GM12865 (cell line): ENCODE data around the gene CLCN7.

Source experiments
- DNase-seq: peaks from one replicate; pipeline ENCODE4 v3.0.0; 2010; ENCODE audit warnings: low read depth
- H3K4me3 ChIP-seq: 2 replicates; pipeline ENCODE4 v1.5.1; 2011; ENCODE audit warnings: mild to moderate bottlenecking, low read depth, low read length, control low read depth
- TF ChIP-seq, protein P1 (sequence below): IDR thresholded peaks from 2 replicates; pipeline ENCODE4 v1.5.1; 2011; ENCODE audit warnings: low read length, control low read depth, low read depth, inconsistent platforms; ENCODE audit not compliant: insufficient read depth; ENCODE audit errors: missing control alignments

The CLCN7 gene

GRCh38 chr16:1460602-1461138, 14.2 kb downstream of the CLCN7 start:
- no peak for DNase-seq
- no peak overlapping the region for H3K4me3 ChIP-seq
- TF ChIP-seq, protein P1, sequence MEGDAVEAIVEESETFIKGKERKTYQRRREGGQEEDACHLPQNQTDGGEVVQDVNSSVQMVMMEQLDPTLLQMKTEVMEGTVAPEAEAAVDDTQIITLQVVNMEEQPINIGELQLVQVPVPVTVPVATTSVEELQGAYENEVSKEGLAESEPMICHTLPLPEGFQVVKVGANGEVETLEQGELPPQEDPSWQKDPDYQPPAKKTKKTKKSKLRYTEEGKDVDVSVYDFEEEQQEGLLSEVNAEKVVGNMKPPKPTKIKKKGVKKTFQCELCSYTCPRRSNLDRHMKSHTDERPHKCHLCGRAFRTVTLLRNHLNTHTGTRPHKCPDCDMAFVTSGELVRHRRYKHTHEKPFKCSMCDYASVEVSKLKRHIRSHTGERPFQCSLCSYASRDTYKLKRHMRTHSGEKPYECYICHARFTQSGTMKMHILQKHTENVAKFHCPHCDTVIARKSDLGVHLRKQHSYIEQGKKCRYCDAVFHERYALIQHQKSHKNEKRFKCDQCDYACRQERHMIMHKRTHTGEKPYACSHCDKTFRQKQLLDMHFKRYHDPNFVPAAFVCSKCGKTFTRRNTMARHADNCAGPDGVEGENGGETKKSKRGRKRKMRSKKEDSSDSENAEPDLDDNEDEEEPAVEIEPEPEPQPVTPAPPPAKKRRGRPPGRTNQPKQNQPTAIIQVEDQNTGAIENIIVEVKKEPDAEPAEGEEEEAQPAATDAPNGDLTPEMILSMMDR = no peak

DNA sequence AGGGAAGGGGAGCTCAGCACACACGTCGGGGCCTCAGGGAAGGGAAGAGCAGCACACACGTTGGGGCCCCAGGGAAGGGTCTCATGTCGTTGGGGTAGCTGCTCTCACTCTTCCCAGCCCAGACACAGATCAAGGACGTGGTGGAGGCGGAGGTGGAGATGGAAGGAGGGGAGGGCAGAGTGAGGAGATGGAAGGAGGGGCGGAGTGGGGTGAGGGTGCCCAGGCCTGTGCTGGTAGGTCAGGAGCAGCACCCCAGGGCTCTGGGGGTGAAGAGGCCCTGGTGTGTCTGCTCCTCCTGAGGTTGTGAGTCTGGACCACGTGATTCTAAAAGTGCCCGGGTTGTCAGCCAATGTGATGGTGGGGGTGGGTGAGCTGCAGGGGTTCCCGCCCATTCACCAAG, 14.9 kb downstream of the CLCN7 start:
- H3K4me3 ChIP-seq = no peak overlapping the region
- DNase-seq = no peak
- TF ChIP-seq, protein P1 = no peak

GRCh38 chr16:1458977-1459341, 15.9 kb downstream of the CLCN7 start:
- DNase-seq = peak; percentile 52
- H3K4me3 ChIP-seq = no peak overlapping the region
- TF ChIP-seq, protein P1 = no peak

DNA sequence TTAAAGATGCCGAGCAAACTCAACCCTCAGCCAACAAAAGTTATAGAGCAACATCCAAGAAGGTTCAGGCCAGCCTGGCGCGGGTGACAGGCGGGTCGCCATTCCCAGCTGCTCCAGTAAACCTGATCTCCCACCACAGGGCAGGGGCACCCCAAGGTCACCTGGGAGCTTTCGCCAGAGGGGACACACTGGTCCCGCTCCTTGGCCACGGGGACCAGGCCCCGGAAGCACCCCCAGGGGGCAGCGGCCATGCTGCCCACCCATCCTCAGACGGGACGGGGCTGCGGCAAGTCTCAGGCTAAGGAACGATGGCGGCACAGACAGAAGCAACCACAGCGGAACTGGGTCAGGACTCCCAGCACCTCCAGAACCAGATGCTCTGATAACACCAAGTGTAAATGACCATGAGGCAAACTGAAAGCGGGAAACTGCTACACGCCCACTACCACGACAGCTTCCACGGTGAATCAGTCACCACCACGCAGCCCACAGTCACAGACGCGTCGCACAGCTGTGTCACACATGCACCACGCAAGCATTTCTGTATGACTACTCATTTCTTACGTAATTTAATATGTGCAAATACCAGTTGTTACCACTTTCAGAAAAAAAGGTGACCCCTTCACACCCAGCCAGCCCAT, 16.4 kb downstream of the CLCN7 start:
- DNase-seq = peak; percentile 28
- H3K4me3 ChIP-seq = no peak overlapping the region
- TF ChIP-seq, protein P1 = no peak

DNA sequence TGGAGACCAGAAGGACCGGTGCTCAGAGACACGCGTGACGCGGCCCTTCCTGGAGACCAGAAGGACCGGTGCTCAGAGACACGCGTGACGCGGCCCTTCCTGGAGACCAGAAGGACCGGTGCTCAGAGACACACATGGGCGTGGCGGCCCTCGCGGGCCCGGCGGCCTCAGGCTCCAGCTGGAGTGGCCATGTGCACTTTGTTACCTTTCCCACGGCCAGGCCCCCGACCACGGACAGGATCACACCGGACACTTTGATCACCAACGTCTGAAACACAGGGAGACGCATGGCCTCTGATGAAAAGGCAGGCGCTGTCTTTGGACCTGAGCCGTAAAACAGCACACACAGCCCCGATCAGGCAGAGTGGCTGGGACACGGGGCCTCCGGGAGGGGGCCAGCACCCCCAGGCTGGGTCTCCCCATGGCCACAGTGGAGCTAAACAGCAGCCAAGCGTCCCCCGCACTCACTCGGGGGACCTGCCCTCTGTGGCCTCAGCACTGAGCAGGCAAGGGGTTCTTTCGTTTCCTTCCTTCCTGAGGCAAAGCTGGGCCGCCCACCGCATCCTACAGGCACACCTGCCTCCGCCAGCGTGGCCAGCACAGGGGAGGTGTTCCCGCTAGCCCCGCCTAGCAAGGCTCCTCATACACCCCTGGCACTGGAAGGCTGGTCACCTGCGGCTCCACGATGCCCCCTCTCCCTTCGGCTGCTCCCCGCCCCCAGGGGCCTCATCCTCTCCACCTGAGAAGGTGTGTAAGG, 17.2 kb downstream of the CLCN7 start:
- no peak overlapping the region for H3K4me3 ChIP-seq
- TF ChIP-seq, protein P1 = no peak

GRCh38 chr16:1456951-1457350, 17.9 kb downstream of the CLCN7 start:
- TF ChIP-seq, protein P1 = no peak
- no peak overlapping the region for H3K4me3 ChIP-seq
- no peak for DNase-seq

More for the DNA sequence above, 17.2 kb downstream of the CLCN7 start:
- no peak for DNase-seq
